Natural killer cell (primary cell): ENCODE measurements around the gene MYL10. TPM values are rescaled to one million over a fixed set of nuclear protein-coding genes. Genes with fewer than 3 reads are reported as not detected.

Source experiments
- ATAC-seq, 3 donors: fragments of 150-1000 bp in 2 of 3; fragments of 200-7000 bp in 1 of 3; cut with Tn5 transposase; 1 replicate in 1 of 3; 2 replicates in 2 of 3; pipeline ENCODE4 v1.10.0; 2021; ENCODE audit warnings: mild to moderate bottlenecking in 2 of 3, moderate library complexity in 2 of 3
- DNase-seq, 2 donors: peaks; one replicate each; pipeline versions ENCODE4 v3.0.0 to v3.0.0-alpha.2; 2013 to 2021; ENCODE audit warnings: mixed read lengths in 1 of 2
- H3K27ac ChIP-seq: one replicate; pipeline ENCODE4 v1.5.1; 2013; ENCODE audit warnings: mild to moderate bottlenecking, low read length
- H3K27me3 ChIP-seq: one replicate; pipeline ENCODE4 v1.6.1; 2013; ENCODE audit warnings: low read length; ENCODE audit not compliant: control insufficient read depth, insufficient read depth
- H3K36me3 ChIP-seq: one replicate; pipeline ENCODE4 v1.6.1; 2013; ENCODE audit warnings: low read length; ENCODE audit not compliant: control insufficient read depth, insufficient read depth
- H3K4me1 ChIP-seq: one replicate; pipeline ENCODE4 v1.6.1; 2013; ENCODE audit warnings: low read length; ENCODE audit not compliant: control insufficient read depth, insufficient read depth
- H3K4me3 ChIP-seq: one replicate; pipeline ENCODE4 v1.5.1; 2013; ENCODE audit warnings: low read length
- H3K9me3 ChIP-seq: one replicate; pipeline ENCODE4 v1.6.1; 2013; ENCODE audit warnings: low read length; ENCODE audit not compliant: control insufficient read depth, insufficient read depth
- H3K27ac Mint-ChIP-seq, 2 donors: one replicate each; pipeline ENCODE4 v1.8.0; 2022; ENCODE audit warnings: mild to moderate bottlenecking in 2 of 2, mixed read lengths in 2 of 2, moderate library complexity in 1 of 2
- H3K27me3 Mint-ChIP-seq, 2 donors: one replicate each; pipeline ENCODE4 v1.8.0; 2022; ENCODE audit warnings: low read depth in 2 of 2, mixed read lengths in 2 of 2
- H3K36me3 Mint-ChIP-seq: one replicate; pipeline ENCODE4 v1.8.0; 2022; ENCODE audit warnings: mixed read lengths
- H3K4me1 Mint-ChIP-seq, 2 donors: one replicate each; pipeline ENCODE4 v1.8.0; 2022; ENCODE audit warnings: mixed read lengths in 2 of 2
- H3K4me3 Mint-ChIP-seq: one replicate; pipeline ENCODE4 v1.8.0; 2022; ENCODE audit warnings: mild to moderate bottlenecking, moderate library complexity, mixed read lengths
- H3K9me3 Mint-ChIP-seq, 2 donors: one replicate each; pipeline ENCODE4 v1.8.0; 2022; ENCODE audit warnings: mixed read lengths in 2 of 2
- CTCF ChIP-seq: fragments of 200-600 bp; IDR thresholded peaks from one replicate; pipeline ENCODE4 v1.8.0; 2022; ENCODE audit warnings: antibody characterized with exemption
- WGBS: methylation state at CpG from one replicate; pipeline ENCODE4 v1.1.7; 2013; ENCODE audit warnings: missing lambda C conversion rate; ENCODE audit not compliant: insufficient coverage; 5-methylcytosine and 5-hydroxymethylcytosine counted together
- intact Hi-C: fragments of 100-400 bp; cut with micrococcal nuclease; formaldehyde crosslinking; loops from one replicate; pipeline ENCODE4 v1.14.2; 2022
- total RNA-seq, 4 donors: library from RNA; stranded (reverse); fragments of 120-200 nt in 1 of 4; gene quantifications; one replicate each; pipeline versions ENCODE4 v1.2.3 to v1.2.4, GENCODE V29; 2013 to 2022

MYL10 gene
- total RNA-seq, 3 donors from 2014 or later (not counting 1 experiment from before 2014, with no cell fraction given): not detected

GRCh38 chr7:101586906-101587677, 42.0 kb downstream of the MYL10 start:
- H3K27ac Mint-ChIP-seq: no peak overlapping the region
- 50% methylated on average over 12 of the region's 12 CpGs for WGBS
- H3K36me3 ChIP-seq: no peaks in the 10 kb centered on the region
- no peak overlapping the region for H3K27ac ChIP-seq
- H3K9me3 ChIP-seq: no peaks in the 10 kb centered on the region
- intact Hi-C loops: no loop called here
- no peak overlapping the region for H3K4me3 ChIP-seq
- no peak for TF ChIP-seq CTCF
- H3K36me3 Mint-ChIP-seq: no peaks in the 10 kb centered on the region
- ATAC-seq (no peak), DNase-seq (no peak)
- no peaks in the 10 kb centered on the region for H3K9me3 Mint-ChIP-seq
- no peaks in the 10 kb centered on the region for H3K27me3 ChIP-seq
- H3K27me3 Mint-ChIP-seq: peaks cover 0 to 2% of the 10 kb centered on the region in 2 donors
- H3K4me1 ChIP-seq: no peaks in the 10 kb centered on the region
- H3K4me3 Mint-ChIP-seq: no peak overlapping the region
- H3K4me1 Mint-ChIP-seq: peaks cover 0 to 10% of the 10 kb centered on the region in 2 donors

- no peaks in the 10 kb centered on the region for H3K36me3 ChIP-seq
- TF ChIP-seq CTCF: no peak
- DNase-seq (no peak), ATAC-seq (no peak)
- H3K4me1 ChIP-seq: no peaks in the 10 kb centered on the region
- no peaks in the 10 kb centered on the region for H3K27me3 ChIP-seq
- Mint-ChIP-seq H3K27me3 (no peaks in the 10 kb centered on the region), H3K27ac (no peak overlapping the region), H3K4me3 (no peak overlapping the region), H3K9me3 (no peaks in the 10 kb centered on the region), H3K36me3 (no peaks in the 10 kb centered on the region), H3K4me1 (peaks cover 0 to 10% of the 10 kb centered on the region in 2 donors)
- WGBS: 79% methylated on average over 18 of the region's 18 CpGs
- no peaks in the 10 kb centered on the region for H3K9me3 ChIP-seq
- H3K27ac ChIP-seq: no peak overlapping the region
- H3K4me3 ChIP-seq: no peak overlapping the region
- intact Hi-C loops: no loop called here
Measured at GRCh38 chr7:101586078-101586905, 42.8 kb downstream of the MYL10 start.

- TF ChIP-seq CTCF: no peak
Measured at GRCh38 chr7:101582971-101583370, 46.1 kb downstream of the MYL10 start.

More at GRCh38 chr7:101582971-101583370, 46.1 kb downstream of the MYL10 start:
- Mint-ChIP-seq H3K4me1 (peaks cover 0 to 10% of the 10 kb centered on the region in 2 donors), H3K27ac (no peak overlapping the region), H3K9me3 (no peaks in the 10 kb centered on the region), H3K36me3 (no peaks in the 10 kb centered on the region), H3K4me3 (no peak overlapping the region), H3K27me3 (peaks cover 0 to 3% of the 10 kb centered on the region in 2 donors)
- no peak for ATAC-seq
- intact Hi-C loops: no loop called here
- Histone ChIP-seq H3K36me3 (no peaks in the 10 kb centered on the region), H3K4me1 (no peaks in the 10 kb centered on the region), H3K9me3 (no peaks in the 10 kb centered on the region), H3K27me3 (peaks cover 2% of the 10 kb centered on the region), H3K27ac (no peak overlapping the region), H3K4me3 (no peak overlapping the region)
- DNase-seq: no peak
- 92% methylated on average over 3 of the region's 3 CpGs for WGBS
